Measurements from ENCODE around the gene RPS3.

DNA sequence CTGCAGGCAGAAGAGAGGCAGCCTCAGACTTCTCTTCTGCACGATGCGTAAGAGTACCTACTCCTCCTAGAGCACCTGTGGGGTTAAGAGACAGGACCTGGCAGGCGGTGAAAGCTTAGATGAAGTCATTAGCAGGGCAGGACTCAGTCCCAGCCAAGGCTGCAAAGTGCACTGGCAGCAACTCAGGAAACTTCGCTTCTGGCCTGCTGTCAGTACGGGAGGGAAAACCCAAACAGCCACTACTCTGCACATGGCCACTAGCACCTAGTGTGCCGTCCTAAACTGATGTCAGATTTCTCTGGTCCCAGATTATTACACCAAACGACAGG lies 42.5 kb downstream of the RPS3 start:
- TF ChIP-seq CTCF (IDR thresholded peaks at IDR 0.05; ENCODE audit: low read depth, low read length) (no peak), POLR2A (IDR thresholded peaks at IDR 0.05; ENCODE audit: extremely low read depth, insufficient read length) (no peak), MYC (IDR thresholded peaks at IDR 0.05; ENCODE audit: low read depth, low read length) (no peak)

All from NB4 (cell line).